Measurements from ENCODE around the gene SLC4A7.

- TF ChIP-seq CTCF (conservative IDR thresholded peaks at IDR 0.05) (no peak), EZH2 (IDR thresholded peaks at IDR 0.05; ENCODE audit: low read depth) (no peak)
These were observed 60.7 kb downstream of the SLC4A7 start for GRCh38 chr3:27423463-27423862.

All from PC-9 (cell line).